ENCODE measurements around the gene SLC35F3. TPM values are rescaled to one million over a fixed set of nuclear protein-coding genes. Genes with fewer than 3 reads are reported as not detected.
"Not testable (repeated sequence)": the region's sequence is repeated elsewhere in the genome, so short reads cannot be mapped to it uniquely, and the experiment has no call there.

The SLC35F3 gene
- total RNA-seq, 2 donors from 2014 or later = 14.4 to 14.8 TPM

GRCh38 chr1:234175363-234175762, 270.9 kb downstream of the SLC35F3 start:
- H3K4me3 Mint-ChIP-seq = no peak overlapping the region
- H3K27me3 ChIP-seq (ENCODE audit: control insufficient read depth, insufficient read depth, low read length, poor library complexity, severe bottlenecking) = no peaks in the 10 kb centered on the region
- H3K9me3 Mint-ChIP-seq = peaks cover 12% of the 10 kb centered on the region
- no peak overlapping the region for H3K4me3 ChIP-seq (ENCODE audit: low read length)
- H3K27ac ChIP-seq (ENCODE audit: low read depth, low read length) = no peak overlapping the region
- H3K9me3 ChIP-seq (ENCODE audit: control insufficient read depth, low read length) = peaks cover 3% of the 10 kb centered on the region
- no peak overlapping the region for H3K9ac ChIP-seq (ENCODE audit: extremely low read depth, low read length, poor library complexity, severe bottlenecking)
- no peak for TF ChIP-seq CTCF (conservative IDR thresholded peaks at IDR 0.05)
- H3K36me3 Mint-ChIP-seq (ENCODE audit: low read depth) = peaks cover 3% of the 10 kb centered on the region
- 85 to 86% methylated on average over 1 of the region's 1 CpG for WGBS, 2 experiments (ENCODE audit: insufficient coverage in 1 of 2, insufficient read length in 1 of 2)
- H3K36me3 ChIP-seq (ENCODE audit: control insufficient read depth, insufficient read depth, low read length) = no peaks in the 10 kb centered on the region
- H3K27me3 Mint-ChIP-seq (ENCODE audit: insufficient read depth) = peaks cover 6% of the 10 kb centered on the region
- H3K4me1 ChIP-seq (ENCODE audit: control insufficient read depth, insufficient read depth, low read length) = no peaks in the 10 kb centered on the region
- no peak overlapping the region for H3K27ac Mint-ChIP-seq
- H3K4me1 Mint-ChIP-seq = no peaks in the 10 kb centered on the region
- DNase-seq = no peak

- WGBS, 2 experiments (ENCODE audit: insufficient coverage in 1 of 2, insufficient read length in 1 of 2) = 98% methylated on average over 3 of the region's 3 CpGs; no CpG with 5 or more reads in 1 of the 2 experiments
- H3K4me3 ChIP-seq (ENCODE audit: low read length) = no peak overlapping the region
- TF ChIP-seq CTCF (conservative IDR thresholded peaks at IDR 0.05) = no peak
- H3K9ac ChIP-seq (ENCODE audit: extremely low read depth, low read length, poor library complexity, severe bottlenecking) = no peak overlapping the region
- Mint-ChIP-seq H3K4me1 (no peaks in the 10 kb centered on the region), H3K36me3 (ENCODE audit: low read depth) (peaks cover 3% of the 10 kb centered on the region), H3K27me3 (ENCODE audit: insufficient read depth) (peaks cover 6% of the 10 kb centered on the region), H3K27ac (no peak overlapping the region), H3K9me3 (peaks cover 12% of the 10 kb centered on the region), H3K4me3 (no peak overlapping the region)
- DNase-seq = no peak
- no peak overlapping the region for H3K27ac ChIP-seq (ENCODE audit: low read depth, low read length)
- H3K36me3 ChIP-seq (ENCODE audit: control insufficient read depth, insufficient read depth, low read length) = no peaks in the 10 kb centered on the region
- H3K9me3 ChIP-seq (ENCODE audit: control insufficient read depth, low read length) = peaks cover 3% of the 10 kb centered on the region
- no peaks in the 10 kb centered on the region for H3K4me1 ChIP-seq (ENCODE audit: control insufficient read depth, insufficient read depth, low read length)
- no peaks in the 10 kb centered on the region for H3K27me3 ChIP-seq (ENCODE audit: control insufficient read depth, insufficient read depth, low read length, poor library complexity, severe bottlenecking)
These were observed 271.5 kb downstream of the SLC35F3 start for GRCh38 chr1:234176000-234176399.

- H3K9me3 Mint-ChIP-seq = peaks cover 12% of the 10 kb centered on the region
- H3K36me3 ChIP-seq (ENCODE audit: control insufficient read depth, insufficient read depth, low read length); H3K27me3 Mint-ChIP-seq (ENCODE audit: insufficient read depth); H3K4me1 Mint-ChIP-seq; H3K9me3 ChIP-seq (ENCODE audit: control insufficient read depth, low read length); H3K36me3 Mint-ChIP-seq (ENCODE audit: low read depth); H3K27me3 ChIP-seq (ENCODE audit: control insufficient read depth, insufficient read depth, low read length, poor library complexity, severe bottlenecking); H3K27ac Mint-ChIP-seq; H3K4me3 Mint-ChIP-seq; H3K4me3 ChIP-seq (ENCODE audit: low read length); H3K9ac ChIP-seq (ENCODE audit: extremely low read depth, low read length, poor library complexity, severe bottlenecking); H3K27ac ChIP-seq (ENCODE audit: low read depth, low read length); DNase-seq; H3K4me1 ChIP-seq (ENCODE audit: control insufficient read depth, insufficient read depth, low read length): not testable (repeated sequence)
- WGBS, 2 experiments (ENCODE audit: insufficient coverage in 1 of 2, insufficient read length in 1 of 2) = 84% methylated on average over 2 of the region's 2 CpGs; no CpG with 5 or more reads in 1 of the 2 experiments
These were observed 272.4 kb downstream of the SLC35F3 start for GRCh38 chr1:234176847-234177246.

- H3K36me3 ChIP-seq (ENCODE audit: control insufficient read depth, insufficient read depth, low read length) = no peaks in the 10 kb centered on the region
- TF ChIP-seq CTCF (conservative IDR thresholded peaks at IDR 0.05) = no peak
- Mint-ChIP-seq H3K4me3 (no peak overlapping the region), H3K27ac (no peak overlapping the region), H3K9me3 (peaks cover 14% of the 10 kb centered on the region), H3K4me1 (peaks cover 12% of the 10 kb centered on the region), H3K36me3 (ENCODE audit: low read depth) (peaks cover 3% of the 10 kb centered on the region), H3K27me3 (ENCODE audit: insufficient read depth) (no peaks in the 10 kb centered on the region)
- DNase-seq = no peak
- no peak overlapping the region for H3K4me3 ChIP-seq (ENCODE audit: low read length)
- H3K27ac ChIP-seq (ENCODE audit: low read depth, low read length) = no peak overlapping the region
- H3K9ac ChIP-seq (ENCODE audit: extremely low read depth, low read length, poor library complexity, severe bottlenecking) = no peak overlapping the region
- no peaks in the 10 kb centered on the region for H3K4me1 ChIP-seq (ENCODE audit: control insufficient read depth, insufficient read depth, low read length)
- H3K27me3 ChIP-seq (ENCODE audit: control insufficient read depth, insufficient read depth, low read length, poor library complexity, severe bottlenecking) = no peaks in the 10 kb centered on the region
- H3K9me3 ChIP-seq (ENCODE audit: control insufficient read depth, low read length) = peaks cover 13% of the 10 kb centered on the region
- WGBS, 2 experiments (ENCODE audit: insufficient coverage in 1 of 2, insufficient read length in 1 of 2) = 83% methylated on average over 1 of the region's 1 CpG; no CpG with 5 or more reads in 1 of the 2 experiments
These were observed 281.0 kb downstream of the SLC35F3 start for GRCh38 chr1:234185438-234185837.
